Measurements from ENCODE around the gene ANKRD28. TPM values are rescaled to one million over a fixed set of nuclear protein-coding genes. Genes with fewer than 3 reads are reported as not detected.

The ANKRD28 gene
- total RNA-seq, 3 donors from 2014 or later, result 80.8 to 99.2 (median 89.8) TPM

GRCh38 chr3:15664144-15664543 lies 133.6 kb downstream of the ANKRD28 start:
- no peaks in the 10 kb centered on the region for H3K4me1 ChIP-seq
- H3K9me3 ChIP-seq, result no peaks in the 10 kb centered on the region
- H3K27me3 ChIP-seq, result no peaks in the 10 kb centered on the region
- H3K4me3 ChIP-seq, result no peak overlapping the region
- no peak for DNase-seq (ENCODE audit: low spot score in 2 of 2)
- intact Hi-C loops (cut with DNase I; ENCODE audit: low total_unique reads), result no loop called here
- no peak overlapping the region for H3K27ac ChIP-seq
- TF ChIP-seq POLR2AphosphoS5 (IDR thresholded peaks at IDR 0.05) (no peak), CTCF (IDR thresholded peaks at IDR 0.05) (no peak), POLR2A (IDR thresholded peaks at IDR 0.05) (no peak)
- H3K36me3 ChIP-seq, result no peaks in the 10 kb centered on the region

- DNase-seq (ENCODE audit: low spot score in 2 of 2), result no peak
- no peak overlapping the region for H3K27ac ChIP-seq
- intact Hi-C loops (cut with DNase I; ENCODE audit: low total_unique reads), result no loop called here
These were observed 137.5 kb downstream of the ANKRD28 start for GRCh38 chr3:15660055-15660935.

GRCh38 chr3:15659254-15659975 lies 138.4 kb downstream of the ANKRD28 start:
- intact Hi-C loops (cut with DNase I; ENCODE audit: low total_unique reads), result no loop called here
- H3K4me1 ChIP-seq, result no peaks in the 10 kb centered on the region
- H3K4me3 ChIP-seq, result no peak overlapping the region
- DNase-seq (ENCODE audit: low spot score in 2 of 2), result no peak
- no peaks in the 10 kb centered on the region for H3K27me3 ChIP-seq
- no peaks in the 10 kb centered on the region for H3K36me3 ChIP-seq
- TF ChIP-seq POLR2AphosphoS5 (IDR thresholded peaks at IDR 0.05), result no peak
- no peak for TF ChIP-seq POLR2A (IDR thresholded peaks at IDR 0.05)
- no peak for TF ChIP-seq CTCF (IDR thresholded peaks at IDR 0.05)
- peaks cover 12 to 14% of the 10 kb centered on the region in 2 donors for H3K9me3 ChIP-seq
- no peak overlapping the region for H3K27ac ChIP-seq

More at GRCh38 chr3:15660055-15660935, 137.5 kb downstream of the ANKRD28 start:
- Histone ChIP-seq H3K4me3 (no peak overlapping the region), H3K27me3 (no peaks in the 10 kb centered on the region), H3K36me3 (no peaks in the 10 kb centered on the region), H3K9me3 (peaks cover 12 to 14% of the 10 kb centered on the region in 2 donors), H3K4me1 (no peaks in the 10 kb centered on the region)
- no peak for TF ChIP-seq POLR2AphosphoS5 (IDR thresholded peaks at IDR 0.05)
- no peak for TF ChIP-seq CTCF (IDR thresholded peaks at IDR 0.05)
- TF ChIP-seq POLR2A (IDR thresholded peaks at IDR 0.05), result no peak

- Histone ChIP-seq H3K27me3 (no peaks in the 10 kb centered on the region), H3K27ac (no peak overlapping the region), H3K9me3 (peaks cover 12 to 14% of the 10 kb centered on the region in 2 donors), H3K4me1 (no peaks in the 10 kb centered on the region), H3K4me3 (no peak overlapping the region), H3K36me3 (no peaks in the 10 kb centered on the region)
- intact Hi-C loops (cut with DNase I; ENCODE audit: low total_unique reads), result no loop called here
- TF ChIP-seq POLR2A (IDR thresholded peaks at IDR 0.05) (no peak), CTCF (IDR thresholded peaks at IDR 0.05) (no peak), POLR2AphosphoS5 (IDR thresholded peaks at IDR 0.05) (no peak)
- DNase-seq (ENCODE audit: low spot score in 2 of 2), result no peak
These were observed 140.8 kb downstream of the ANKRD28 start for GRCh38 chr3:15657016-15657415.

- H3K4me3 ChIP-seq, result no peak overlapping the region
- TF ChIP-seq POLR2A (IDR thresholded peaks at IDR 0.05) (no peak), POLR2AphosphoS5 (IDR thresholded peaks at IDR 0.05) (no peak), CTCF (IDR thresholded peaks at IDR 0.05) (no peak)
- H3K4me1 ChIP-seq, result no peaks in the 10 kb centered on the region
- intact Hi-C loops (cut with DNase I; ENCODE audit: low total_unique reads), result no loop called here
- H3K9me3 ChIP-seq, result peaks cover 12 to 14% of the 10 kb centered on the region in 2 donors
- H3K36me3 ChIP-seq, result no peaks in the 10 kb centered on the region
- H3K27ac ChIP-seq, result no peak overlapping the region
- no peak for DNase-seq (ENCODE audit: low spot score in 2 of 2)
- no peaks in the 10 kb centered on the region for H3K27me3 ChIP-seq
These were observed 141.4 kb downstream of the ANKRD28 start for GRCh38 chr3:15656342-15656741.

Measured in breast epithelium (tissue), 4 donors.